DND-41 (cell line): ENCODE data around the gene PMFBP1.

ENCODE experiments used
- EZH2 ChIP-seq: IDR thresholded peaks from 3 replicates; pipeline ENCODE4 v1.6.1; 2012; ENCODE audit warnings: borderline replicate concordance, low read depth, mild to moderate bottlenecking, moderate library complexity, low read length, inconsistent platforms; ENCODE audit not compliant: severe bottlenecking
- TF ChIP-seq, protein P1 (sequence below): IDR thresholded peaks from 2 replicates; pipeline ENCODE4 v1.5.1; 2012; ENCODE audit warnings: borderline replicate concordance, low read length, moderate library complexity, mild to moderate bottlenecking; ENCODE audit not compliant: poor library complexity, severe bottlenecking; ENCODE audit errors: extremely low read depth

DNA sequence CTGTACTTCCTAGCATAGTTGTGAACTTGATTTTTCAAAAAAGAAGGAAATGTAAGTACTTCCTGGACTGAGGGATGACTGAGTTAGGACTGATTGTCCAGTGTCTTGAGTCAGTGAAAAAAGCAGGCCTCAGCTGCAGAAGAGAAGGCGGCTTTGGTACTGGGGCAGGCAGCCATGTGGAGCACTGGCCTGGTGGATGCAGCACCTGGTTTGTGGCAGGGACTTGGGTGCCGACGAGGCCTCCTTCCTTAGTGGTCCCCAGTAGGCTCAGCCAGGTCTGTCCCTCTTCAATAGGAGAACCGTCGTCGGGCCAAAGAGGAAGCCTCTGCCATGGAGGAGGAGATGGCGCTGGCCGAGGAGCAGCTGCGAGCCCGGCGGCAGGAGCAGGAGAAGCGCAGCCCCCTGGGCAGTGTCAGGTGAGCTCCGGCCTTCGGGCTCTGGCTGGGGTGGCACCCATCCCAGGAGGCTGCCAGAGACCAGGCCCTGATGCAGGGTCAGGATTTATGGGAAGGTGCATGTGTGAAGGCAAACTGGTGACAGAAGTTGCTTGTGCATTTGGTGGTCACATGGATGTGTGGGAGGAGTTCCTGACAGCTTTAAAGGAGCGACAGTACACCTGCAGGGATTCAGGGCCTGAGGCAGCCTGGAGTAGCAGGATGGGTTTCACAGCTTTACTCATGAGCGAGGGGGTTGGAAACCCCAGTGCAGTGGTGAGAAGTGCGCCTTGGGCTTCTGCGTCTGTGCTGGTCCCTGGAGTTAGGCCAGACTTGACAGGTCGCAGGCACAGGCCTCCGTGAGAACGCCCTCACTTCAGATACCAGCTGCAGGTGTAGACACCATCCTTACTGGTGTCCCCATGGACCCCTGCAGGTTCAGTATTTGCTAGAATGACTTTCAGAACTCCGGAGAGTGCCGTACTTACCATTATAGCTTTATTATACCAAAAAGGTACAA, 61.0 kb downstream of the PMFBP1 start:
- TF ChIP-seq, protein P1, sequence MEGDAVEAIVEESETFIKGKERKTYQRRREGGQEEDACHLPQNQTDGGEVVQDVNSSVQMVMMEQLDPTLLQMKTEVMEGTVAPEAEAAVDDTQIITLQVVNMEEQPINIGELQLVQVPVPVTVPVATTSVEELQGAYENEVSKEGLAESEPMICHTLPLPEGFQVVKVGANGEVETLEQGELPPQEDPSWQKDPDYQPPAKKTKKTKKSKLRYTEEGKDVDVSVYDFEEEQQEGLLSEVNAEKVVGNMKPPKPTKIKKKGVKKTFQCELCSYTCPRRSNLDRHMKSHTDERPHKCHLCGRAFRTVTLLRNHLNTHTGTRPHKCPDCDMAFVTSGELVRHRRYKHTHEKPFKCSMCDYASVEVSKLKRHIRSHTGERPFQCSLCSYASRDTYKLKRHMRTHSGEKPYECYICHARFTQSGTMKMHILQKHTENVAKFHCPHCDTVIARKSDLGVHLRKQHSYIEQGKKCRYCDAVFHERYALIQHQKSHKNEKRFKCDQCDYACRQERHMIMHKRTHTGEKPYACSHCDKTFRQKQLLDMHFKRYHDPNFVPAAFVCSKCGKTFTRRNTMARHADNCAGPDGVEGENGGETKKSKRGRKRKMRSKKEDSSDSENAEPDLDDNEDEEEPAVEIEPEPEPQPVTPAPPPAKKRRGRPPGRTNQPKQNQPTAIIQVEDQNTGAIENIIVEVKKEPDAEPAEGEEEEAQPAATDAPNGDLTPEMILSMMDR, result no peak
- TF ChIP-seq EZH2, result no peak
